ENCODE measurements around the gene CTNNA3. TPM values are rescaled to one million over a fixed set of nuclear protein-coding genes. Genes with fewer than 3 reads are reported as not detected.

CTNNA3 gene
- total RNA-seq, 1 experiment from 2014 or later: 0.20 TPM

- Histone ChIP-seq H3K4me1 (no peaks in the 10 kb centered on the region), H3K36me3 (ENCODE audit: control insufficient read depth, insufficient read depth, low read length) (no peaks in the 10 kb centered on the region), H3K27me3 (replicated peaks; ENCODE audit: control insufficient read depth, insufficient read depth, low read length) (no peaks in the 10 kb centered on the region), H3K9me3 (no peaks in the 10 kb centered on the region), H3K4me3 (ENCODE audit: low read depth, low read length) (no peak overlapping the region)
- POLR2A ChIA-PET: no interaction called here
- H3K36me3 Mint-ChIP-seq (ENCODE audit: insufficient read depth, unreplicated experiment): no peaks in the 10 kb centered on the region
- no peak for TF ChIP-seq CTCF (IDR thresholded peaks at IDR 0.05; ENCODE audit: insufficient read depth in 1 of 2, low read depth in 1 of 2, low read length in 1 of 2, severe bottlenecking in 1 of 2, unreplicated experiment in 1 of 2)
- intact Hi-C loops (cut with micrococcal nuclease; ENCODE audit: unreplicated experiment): no loop called here
- CTCF ChIA-PET: no interaction called here
- peaks cover 2% of the 10 kb centered on the region for H3K27me3 Mint-ChIP-seq (ENCODE audit: insufficient read depth, unreplicated experiment)
- H3K9me3 Mint-ChIP-seq (ENCODE audit: unreplicated experiment): no peaks in the 10 kb centered on the region
- BruUV-seq (replicated peaks): no TSS peak
- no peak overlapping the region for H3K4me3 Mint-ChIP-seq (ENCODE audit: unreplicated experiment)
- no peaks in the 10 kb centered on the region for H3K4me1 Mint-ChIP-seq (ENCODE audit: low read depth, unreplicated experiment)
- no peak overlapping the region for H3K27ac Mint-ChIP-seq (ENCODE audit: unreplicated experiment)
- DNase-seq: no peak
These were observed 597.5 kb downstream of the CTNNA3 start for GRCh38 chr10:67098461-67098860.

GRCh38 chr10:67095531-67095930 is 600.5 kb downstream of the CTNNA3 start:
- H3K27ac Mint-ChIP-seq (ENCODE audit: unreplicated experiment): no peak overlapping the region
- no peak for DNase-seq
- CTCF ChIA-PET: no interaction called here
- no peaks in the 10 kb centered on the region for H3K36me3 Mint-ChIP-seq (ENCODE audit: insufficient read depth, unreplicated experiment)
- Histone ChIP-seq H3K9me3 (no peaks in the 10 kb centered on the region), H3K36me3 (ENCODE audit: control insufficient read depth, insufficient read depth, low read length) (no peaks in the 10 kb centered on the region), H3K4me3 (ENCODE audit: low read depth, low read length) (no peak overlapping the region), H3K4me1 (no peaks in the 10 kb centered on the region), H3K27me3 (replicated peaks; ENCODE audit: control insufficient read depth, insufficient read depth, low read length) (no peaks in the 10 kb centered on the region)
- no peaks in the 10 kb centered on the region for H3K4me1 Mint-ChIP-seq (ENCODE audit: low read depth, unreplicated experiment)
- intact Hi-C loops (cut with micrococcal nuclease; ENCODE audit: unreplicated experiment): no loop called here
- H3K4me3 Mint-ChIP-seq (ENCODE audit: unreplicated experiment): no peak overlapping the region
- no TSS peak for BruUV-seq (replicated peaks)
- H3K27me3 Mint-ChIP-seq (ENCODE audit: insufficient read depth, unreplicated experiment): peaks cover 2% of the 10 kb centered on the region
- H3K9me3 Mint-ChIP-seq (ENCODE audit: unreplicated experiment): no peaks in the 10 kb centered on the region
- POLR2A ChIA-PET: no interaction called here
- no peak for TF ChIP-seq CTCF (IDR thresholded peaks at IDR 0.05; ENCODE audit: insufficient read depth in 1 of 2, low read depth in 1 of 2, low read length in 1 of 2, severe bottlenecking in 1 of 2, unreplicated experiment in 1 of 2)

GRCh38 chr10:67088036-67088435 is 608.0 kb downstream of the CTNNA3 start:
- CTCF ChIA-PET: no interaction called here
- no peak for DNase-seq
- H3K27me3 Mint-ChIP-seq (ENCODE audit: insufficient read depth, unreplicated experiment): no peaks in the 10 kb centered on the region
- no peaks in the 10 kb centered on the region for H3K9me3 Mint-ChIP-seq (ENCODE audit: unreplicated experiment)
- TF ChIP-seq CTCF (IDR thresholded peaks at IDR 0.05; ENCODE audit: insufficient read depth in 1 of 2, low read depth in 1 of 2, low read length in 1 of 2, severe bottlenecking in 1 of 2, unreplicated experiment in 1 of 2): no peak
- Histone ChIP-seq H3K9me3 (no peaks in the 10 kb centered on the region), H3K4me1 (no peaks in the 10 kb centered on the region), H3K4me3 (ENCODE audit: low read depth, low read length) (no peak overlapping the region), H3K27me3 (replicated peaks; ENCODE audit: control insufficient read depth, insufficient read depth, low read length) (no peaks in the 10 kb centered on the region), H3K36me3 (ENCODE audit: control insufficient read depth, insufficient read depth, low read length) (no peaks in the 10 kb centered on the region)
- H3K27ac Mint-ChIP-seq (ENCODE audit: unreplicated experiment): no peak overlapping the region
- POLR2A ChIA-PET: no interaction called here
- no peaks in the 10 kb centered on the region for H3K4me1 Mint-ChIP-seq (ENCODE audit: low read depth, unreplicated experiment)
- BruUV-seq (replicated peaks): no TSS peak
- no peak overlapping the region for H3K4me3 Mint-ChIP-seq (ENCODE audit: unreplicated experiment)
- intact Hi-C loops (cut with micrococcal nuclease; ENCODE audit: unreplicated experiment): no loop called here
- no peaks in the 10 kb centered on the region for H3K36me3 Mint-ChIP-seq (ENCODE audit: insufficient read depth, unreplicated experiment)

Measured in Caco-2 (cell line).